ENCODE measurements around the gene CNTNAP4.

CNTNAP4 gene

GRCh38 chr16:76474048-76474447, 196.8 kb downstream of the CNTNAP4 start:
- no peak overlapping the region for H3K4me3 ChIP-seq (ENCODE audit: low read depth, low read length)
- TF ChIP-seq, protein P1, sequence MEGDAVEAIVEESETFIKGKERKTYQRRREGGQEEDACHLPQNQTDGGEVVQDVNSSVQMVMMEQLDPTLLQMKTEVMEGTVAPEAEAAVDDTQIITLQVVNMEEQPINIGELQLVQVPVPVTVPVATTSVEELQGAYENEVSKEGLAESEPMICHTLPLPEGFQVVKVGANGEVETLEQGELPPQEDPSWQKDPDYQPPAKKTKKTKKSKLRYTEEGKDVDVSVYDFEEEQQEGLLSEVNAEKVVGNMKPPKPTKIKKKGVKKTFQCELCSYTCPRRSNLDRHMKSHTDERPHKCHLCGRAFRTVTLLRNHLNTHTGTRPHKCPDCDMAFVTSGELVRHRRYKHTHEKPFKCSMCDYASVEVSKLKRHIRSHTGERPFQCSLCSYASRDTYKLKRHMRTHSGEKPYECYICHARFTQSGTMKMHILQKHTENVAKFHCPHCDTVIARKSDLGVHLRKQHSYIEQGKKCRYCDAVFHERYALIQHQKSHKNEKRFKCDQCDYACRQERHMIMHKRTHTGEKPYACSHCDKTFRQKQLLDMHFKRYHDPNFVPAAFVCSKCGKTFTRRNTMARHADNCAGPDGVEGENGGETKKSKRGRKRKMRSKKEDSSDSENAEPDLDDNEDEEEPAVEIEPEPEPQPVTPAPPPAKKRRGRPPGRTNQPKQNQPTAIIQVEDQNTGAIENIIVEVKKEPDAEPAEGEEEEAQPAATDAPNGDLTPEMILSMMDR (IDR thresholded peaks at IDR 0.05; ENCODE audit: borderline replicate concordance, insufficient read depth, low read depth, low read length), result no peak

GRCh38 chr16:76478105-76478504, 200.9 kb downstream of the CNTNAP4 start:
- TF ChIP-seq, protein P1 (IDR thresholded peaks at IDR 0.05; ENCODE audit: borderline replicate concordance, insufficient read depth, low read depth, low read length), result no peak

GRCh38 chr16:76483307-76483909, 206.2 kb downstream of the CNTNAP4 start:
- TF ChIP-seq, protein P1 (IDR thresholded peaks at IDR 0.05; ENCODE audit: borderline replicate concordance, insufficient read depth, low read depth, low read length), result no peak
- no peak overlapping the region for H3K4me3 ChIP-seq (ENCODE audit: low read depth, low read length)

More at GRCh38 chr16:76478105-76478504, 200.9 kb downstream of the CNTNAP4 start:
- no peak overlapping the region for H3K4me3 ChIP-seq (ENCODE audit: low read depth, low read length)

- H3K4me3 ChIP-seq (ENCODE audit: low read depth, low read length), result no peak overlapping the region
- TF ChIP-seq, protein P1 (IDR thresholded peaks at IDR 0.05; ENCODE audit: borderline replicate concordance, insufficient read depth, low read depth, low read length), result no peak
These were observed 206.8 kb downstream of the CNTNAP4 start for GRCh38 chr16:76484020-76484419.

DNA sequence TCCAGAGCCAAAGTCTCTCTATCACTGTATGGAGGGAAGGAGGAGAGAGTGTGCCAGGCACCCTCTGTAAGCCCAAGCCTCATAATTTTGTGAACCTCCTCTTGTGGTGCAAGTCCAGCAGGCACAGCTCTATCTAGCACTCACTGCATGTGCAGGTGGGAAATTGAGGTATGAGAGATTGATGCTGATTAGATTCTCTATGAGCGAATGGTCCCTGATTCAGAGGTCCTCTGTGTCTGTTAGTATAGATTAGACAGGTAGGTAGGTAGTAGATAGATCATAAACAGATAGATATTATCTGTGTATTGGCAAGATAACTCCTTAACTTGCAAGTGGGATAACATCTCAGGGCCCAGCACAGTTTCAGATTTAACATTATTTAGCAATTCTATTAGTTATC, 209.5 kb downstream of the CNTNAP4 start:
- TF ChIP-seq, protein P1 (IDR thresholded peaks at IDR 0.05; ENCODE audit: borderline replicate concordance, insufficient read depth, low read depth, low read length), result no peak
- no peak overlapping the region for H3K4me3 ChIP-seq (ENCODE audit: low read depth, low read length)

- H3K4me3 ChIP-seq (ENCODE audit: low read depth, low read length), result no peak overlapping the region
- TF ChIP-seq, protein P1 (IDR thresholded peaks at IDR 0.05; ENCODE audit: borderline replicate concordance, insufficient read depth, low read depth, low read length), result no peak
These were observed 210.3 kb downstream of the CNTNAP4 start for GRCh38 chr16:76487411-76488064.

DNA sequence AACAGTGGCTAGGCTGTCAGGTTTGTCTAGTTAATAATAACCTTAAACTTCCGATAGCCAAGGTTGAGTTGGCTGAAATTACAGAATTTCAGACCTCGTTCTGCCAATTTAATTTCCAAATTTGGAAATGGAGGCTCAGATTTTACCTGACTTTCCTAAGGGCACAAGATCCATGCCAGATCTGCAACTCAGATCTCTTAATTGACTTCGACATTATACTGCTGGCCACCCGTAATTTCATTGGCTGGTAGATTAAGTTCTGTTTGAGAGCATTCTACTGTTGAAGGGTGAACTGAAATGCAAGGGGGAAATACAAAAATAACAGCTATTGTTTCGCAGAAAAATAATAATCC, 210.8 kb downstream of the CNTNAP4 start:
- no peak overlapping the region for H3K4me3 ChIP-seq (ENCODE audit: low read depth, low read length)
- TF ChIP-seq, protein P1 (IDR thresholded peaks at IDR 0.05; ENCODE audit: borderline replicate concordance, insufficient read depth, low read depth, low read length), result no peak

Data from GM12875 (cell line).